HG03196 (cell line): ENCODE measurements around the gene CIB2.

Experiments
- ATAC-seq: cut with Tn5 transposase; IDR thresholded peaks from one replicate; pipeline ENCODE4 v1.9.1; 2021; ENCODE audit not compliant: unreplicated experiment

Gene CIB2

DNA sequence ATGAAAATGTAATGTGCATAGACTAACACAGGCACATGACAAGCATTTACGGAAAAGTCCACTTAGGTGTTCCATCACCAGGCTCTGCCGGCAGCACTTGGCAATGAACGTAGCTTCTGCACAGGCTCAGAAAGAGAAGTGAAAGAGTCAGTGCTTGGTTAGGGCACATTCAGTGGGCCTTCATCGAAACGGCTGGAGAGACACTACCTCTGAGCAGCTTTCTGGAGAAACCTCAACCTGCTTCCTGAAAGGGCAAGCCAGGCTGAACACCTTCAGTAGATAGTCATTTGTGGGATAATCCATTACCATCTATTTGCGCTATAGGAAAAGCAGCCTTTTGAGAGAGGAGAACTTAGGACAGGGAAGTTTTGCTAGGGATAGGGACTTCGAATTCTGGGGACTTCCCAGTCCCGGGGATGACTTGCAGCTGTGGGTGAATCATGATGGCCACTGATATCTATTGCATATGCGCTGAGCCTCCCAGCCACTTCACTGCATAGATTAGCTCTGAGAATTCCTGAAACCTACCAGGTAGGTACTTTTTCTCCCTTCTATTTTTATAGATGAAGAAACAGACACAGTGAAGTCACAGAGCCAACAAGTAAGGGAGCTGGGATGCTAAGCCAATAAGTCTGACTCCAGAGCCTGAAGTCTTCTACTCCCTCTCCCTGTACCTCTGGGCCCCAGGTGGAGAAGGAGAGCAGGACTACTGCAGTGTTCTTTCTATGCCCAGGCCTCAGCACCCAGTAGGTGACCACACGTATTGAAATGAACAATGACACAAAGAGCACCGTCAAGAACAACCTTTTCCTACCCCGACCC lies 43.1 kb downstream of the CIB2 start:
- ATAC-seq: peak; percentile 50

DNA sequence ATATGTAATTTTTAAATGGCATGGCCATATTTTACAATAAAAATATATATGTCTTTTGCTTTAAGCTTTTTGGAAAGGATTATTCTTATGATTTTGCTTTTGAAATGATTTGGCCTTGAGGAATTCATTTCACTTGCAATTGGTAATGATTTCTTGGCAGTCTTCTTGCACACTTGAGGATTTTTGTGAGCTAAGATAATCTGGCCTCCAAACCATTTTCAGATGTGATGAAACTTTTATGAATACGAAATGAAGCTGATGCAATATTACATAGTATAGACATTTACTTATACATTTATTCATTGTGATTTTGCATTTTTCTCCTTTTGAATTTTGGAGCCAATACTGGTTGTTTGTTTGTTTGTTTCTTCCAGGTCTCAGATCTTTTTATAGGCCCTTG lies 45.3 kb downstream of the CIB2 start:
- no peak for ATAC-seq

DNA sequence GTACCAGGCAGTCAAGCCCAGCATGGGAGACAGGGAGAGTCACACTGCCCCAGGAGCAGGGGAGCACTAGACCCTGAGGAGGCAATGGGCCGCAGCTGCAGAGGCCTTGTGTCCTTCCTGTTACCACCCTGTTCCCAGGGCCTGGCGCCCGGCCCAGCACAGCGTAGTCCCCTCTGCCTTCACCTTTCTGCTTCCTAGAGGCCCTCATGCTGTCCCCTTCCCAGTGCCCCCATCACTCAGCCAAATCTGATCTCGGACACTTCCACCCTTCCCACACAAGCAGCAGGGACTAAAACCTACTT lies 46.8 kb downstream of the CIB2 start:
- ATAC-seq: no peak

DNA sequence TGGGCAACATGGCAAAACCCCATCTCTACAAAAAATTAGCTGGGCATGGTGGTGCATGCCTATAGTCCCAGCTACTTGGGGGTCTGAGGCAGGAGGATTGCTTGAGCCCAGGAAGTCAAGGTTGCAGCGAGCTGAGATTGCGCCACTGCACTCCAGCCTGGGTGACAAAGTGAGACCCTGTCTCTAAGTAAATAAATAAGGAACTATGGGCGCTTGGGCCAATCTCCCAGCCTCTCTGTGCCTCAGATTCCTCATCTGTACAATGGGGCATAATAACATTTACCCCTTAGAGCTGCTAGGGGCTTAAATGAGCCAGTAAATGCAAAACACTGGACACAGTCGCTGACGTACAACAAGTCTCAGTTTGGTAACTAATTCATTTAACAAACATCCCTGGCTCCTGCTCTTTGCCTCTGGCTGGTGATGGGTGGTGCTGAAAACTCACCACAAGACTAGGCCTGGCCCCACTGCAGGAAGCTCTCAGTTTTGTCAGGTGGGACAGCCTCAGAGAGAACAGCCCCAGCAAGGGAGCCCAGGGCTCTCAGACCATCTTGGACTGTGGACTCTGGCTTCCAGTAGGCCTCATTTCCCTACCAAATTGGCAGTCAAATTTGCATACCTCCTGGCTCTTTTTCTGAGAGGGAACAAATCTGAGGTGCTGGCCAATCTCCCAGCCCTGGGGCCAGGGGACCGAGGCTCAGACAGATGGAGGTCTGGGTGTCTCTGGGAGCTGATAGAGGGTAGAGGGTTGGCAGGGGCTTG lies 47.4 kb downstream of the CIB2 start:
- no peak for ATAC-seq

DNA sequence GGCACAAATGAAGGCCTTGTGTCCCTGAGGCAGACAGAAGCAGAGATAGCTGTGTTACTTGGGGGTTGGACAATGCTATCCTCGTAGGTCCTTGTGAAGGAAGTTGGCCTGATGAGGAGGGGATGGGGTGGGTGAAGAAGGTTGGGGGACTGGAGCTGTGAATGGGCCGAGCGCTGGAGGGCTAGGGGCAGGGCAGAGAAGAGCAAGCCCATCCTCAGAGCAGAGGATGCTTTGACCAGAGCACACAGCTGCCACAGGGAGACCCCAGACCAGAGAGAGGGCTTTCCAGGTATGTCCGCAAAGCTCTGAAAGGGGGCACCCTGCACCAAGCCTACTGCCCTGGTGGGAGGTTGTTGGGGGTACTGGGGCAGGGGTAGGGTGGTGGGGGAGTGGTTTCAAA lies 48.1 kb downstream of the CIB2 start:
- no peak for ATAC-seq

DNA sequence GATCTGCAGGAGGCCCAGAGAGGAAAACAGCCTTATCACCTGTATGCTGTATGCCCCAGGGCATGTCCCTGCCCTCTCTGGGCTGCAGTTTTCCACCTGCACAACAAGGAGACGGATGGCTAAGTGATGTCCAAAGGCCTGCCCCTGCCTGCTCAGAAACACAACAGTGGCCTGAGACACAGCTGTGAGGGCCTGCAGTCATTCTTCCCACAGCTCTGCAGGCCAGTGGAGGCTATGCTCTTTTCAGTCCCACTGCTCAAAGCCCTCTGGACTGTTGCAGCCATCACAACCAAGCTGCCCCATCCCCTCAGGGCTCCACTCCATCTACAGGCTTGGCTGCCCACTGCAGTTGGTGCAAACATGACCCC lies 48.5 kb downstream of the CIB2 start:
- ATAC-seq: no peak

DNA sequence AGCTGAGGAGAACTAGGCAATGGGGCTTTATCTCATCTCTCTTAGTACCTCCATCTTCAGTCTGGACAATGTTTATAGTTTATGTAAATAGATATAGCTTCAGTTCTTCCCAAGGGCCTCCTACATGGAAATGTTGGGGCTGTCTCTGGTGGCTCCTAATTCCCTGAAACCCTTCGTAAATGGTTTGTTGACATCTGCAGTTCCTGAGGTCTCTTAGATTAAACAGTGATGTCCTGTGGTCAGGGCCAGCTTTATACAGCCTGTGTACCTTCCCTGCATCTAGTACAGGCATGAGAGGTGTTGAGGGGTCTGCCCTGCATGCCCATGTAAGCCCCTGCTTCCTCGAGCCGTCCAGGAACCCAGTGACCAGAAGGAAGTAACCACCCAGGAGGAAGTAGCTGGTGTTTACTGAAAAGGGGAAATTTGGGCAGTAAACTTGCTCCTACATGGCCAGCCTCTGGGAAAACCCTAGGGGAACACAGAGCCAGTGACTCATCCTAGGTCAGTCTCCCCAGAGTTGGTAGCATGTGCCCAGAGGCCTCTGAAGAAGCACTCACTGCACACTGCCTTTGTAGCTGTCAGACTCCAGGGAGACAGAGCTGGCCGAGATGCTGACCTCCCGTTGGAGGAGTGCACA lies 49.0 kb downstream of the CIB2 start:
- ATAC-seq: no peak

DNA sequence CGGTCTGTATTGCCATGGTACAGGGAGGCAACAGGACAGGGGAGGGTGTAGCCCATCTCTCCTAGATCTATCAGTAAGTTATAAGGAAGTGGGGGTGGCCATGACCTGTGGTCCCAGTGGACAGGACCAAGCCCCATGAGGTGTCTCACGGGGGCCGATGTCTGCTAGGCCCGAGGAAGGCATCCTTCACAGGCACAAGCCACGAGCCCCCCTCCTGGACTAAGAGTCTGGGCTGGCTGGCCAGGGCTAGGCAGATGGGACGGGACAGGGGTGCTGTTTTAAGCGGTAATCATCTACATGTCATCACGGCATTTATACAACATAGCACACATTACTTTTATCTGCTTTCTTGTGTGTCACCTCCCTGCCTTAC lies 51.2 kb downstream of the CIB2 start:
- no peak for ATAC-seq

DNA sequence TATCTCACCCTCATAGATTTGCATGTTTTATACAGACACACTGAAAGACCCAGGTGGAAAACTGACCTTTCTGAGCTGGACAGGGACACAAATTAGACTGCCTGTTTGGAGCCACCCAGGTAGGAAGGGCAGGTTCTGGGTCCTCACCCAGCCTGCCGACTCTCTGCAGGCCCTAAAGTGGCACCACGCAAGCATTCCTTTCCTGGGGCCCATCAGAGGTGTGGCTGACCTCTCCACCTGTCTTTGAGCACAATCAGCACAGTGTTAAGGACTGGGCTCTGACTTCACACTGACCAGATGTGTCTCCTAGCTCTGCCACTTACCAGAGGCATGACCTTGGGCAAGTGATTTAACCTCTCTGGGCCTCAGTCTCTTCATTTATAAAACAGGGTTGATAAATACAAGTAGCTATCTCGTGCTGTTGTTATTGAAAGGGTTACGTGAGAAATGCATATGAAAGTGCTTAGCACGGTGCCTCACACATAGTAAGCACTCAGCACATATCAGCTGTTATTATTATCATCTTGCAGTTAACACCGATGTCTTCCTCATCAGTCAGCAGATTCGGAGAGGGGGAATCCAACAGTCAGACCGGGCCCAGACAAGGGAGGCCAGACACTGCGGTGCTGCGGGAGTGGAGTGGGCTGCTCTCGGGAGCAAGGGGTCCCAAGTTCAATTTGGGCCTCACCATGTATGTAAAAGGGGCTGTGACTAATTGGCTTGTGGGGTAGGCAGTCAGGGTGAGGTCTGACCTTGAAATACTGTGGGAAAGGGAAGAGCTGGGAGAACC lies 51.8 kb downstream of the CIB2 start:
- ATAC-seq: no peak

DNA sequence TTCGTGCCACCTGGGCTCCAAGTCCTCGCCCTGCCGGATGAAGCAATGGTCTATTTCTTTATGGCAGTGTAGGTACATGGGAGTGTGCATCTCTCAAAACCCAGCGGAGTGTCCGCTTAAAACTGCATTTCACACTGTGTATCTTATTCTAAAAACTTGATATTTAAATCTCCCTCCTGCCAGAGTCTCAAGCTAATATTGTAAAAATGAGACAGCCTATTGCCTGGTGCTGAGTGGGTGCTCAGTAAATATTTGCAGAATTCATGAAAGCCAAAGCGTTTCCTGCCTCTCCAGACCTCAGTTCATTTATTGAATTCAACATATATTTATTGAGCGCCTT lies 53.4 kb downstream of the CIB2 start:
- no peak for ATAC-seq

DNA sequence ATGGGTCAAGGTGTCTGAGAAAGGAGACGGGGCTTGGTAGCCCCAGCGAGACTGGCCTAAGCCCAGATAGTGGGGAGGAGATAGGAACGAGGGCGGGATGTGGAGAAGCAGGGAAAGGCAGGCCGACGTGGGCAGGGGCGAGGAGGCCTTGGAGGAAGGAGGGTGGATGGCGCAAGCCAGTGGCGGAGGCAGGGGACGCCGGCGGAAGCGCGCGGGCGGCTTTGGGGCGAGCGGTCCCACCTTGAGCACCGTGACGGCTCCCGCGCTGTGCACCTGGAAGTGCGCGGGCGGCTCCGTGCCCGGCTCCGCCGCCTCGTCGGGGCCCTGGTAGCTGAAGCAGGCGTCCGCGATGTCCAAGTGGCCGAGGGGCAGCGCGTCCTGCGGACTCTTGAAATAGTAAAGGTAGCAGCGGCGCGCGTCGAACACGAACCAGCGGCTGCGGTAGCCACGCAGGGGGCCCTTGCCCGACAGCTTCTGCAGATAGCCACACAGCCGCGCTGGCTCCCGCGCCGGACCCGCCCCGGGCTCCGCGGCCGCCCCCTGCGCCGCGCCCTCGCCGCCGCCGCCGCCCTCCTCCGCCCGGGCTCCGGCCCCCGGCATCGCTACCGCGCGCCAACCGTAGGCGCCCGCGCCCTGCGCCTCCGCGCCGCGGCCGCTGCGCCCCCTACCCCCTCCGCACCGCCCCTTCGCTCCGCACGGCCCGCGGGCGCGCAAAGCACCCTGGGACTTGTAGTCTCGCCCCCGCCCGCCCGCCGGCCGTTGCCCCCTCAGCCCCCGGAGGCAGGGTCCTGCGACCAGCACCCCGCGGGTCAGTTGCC lies 54.0 kb downstream of the CIB2 start, which contains the start of gene TBC1D2B:
TBC1D2B (minus strand) TSS at position 659 of the 818 bp plus-strand sequence; CDS start at position 600, 59 bp downstream.
- peak; percentile 66 for ATAC-seq

DNA sequence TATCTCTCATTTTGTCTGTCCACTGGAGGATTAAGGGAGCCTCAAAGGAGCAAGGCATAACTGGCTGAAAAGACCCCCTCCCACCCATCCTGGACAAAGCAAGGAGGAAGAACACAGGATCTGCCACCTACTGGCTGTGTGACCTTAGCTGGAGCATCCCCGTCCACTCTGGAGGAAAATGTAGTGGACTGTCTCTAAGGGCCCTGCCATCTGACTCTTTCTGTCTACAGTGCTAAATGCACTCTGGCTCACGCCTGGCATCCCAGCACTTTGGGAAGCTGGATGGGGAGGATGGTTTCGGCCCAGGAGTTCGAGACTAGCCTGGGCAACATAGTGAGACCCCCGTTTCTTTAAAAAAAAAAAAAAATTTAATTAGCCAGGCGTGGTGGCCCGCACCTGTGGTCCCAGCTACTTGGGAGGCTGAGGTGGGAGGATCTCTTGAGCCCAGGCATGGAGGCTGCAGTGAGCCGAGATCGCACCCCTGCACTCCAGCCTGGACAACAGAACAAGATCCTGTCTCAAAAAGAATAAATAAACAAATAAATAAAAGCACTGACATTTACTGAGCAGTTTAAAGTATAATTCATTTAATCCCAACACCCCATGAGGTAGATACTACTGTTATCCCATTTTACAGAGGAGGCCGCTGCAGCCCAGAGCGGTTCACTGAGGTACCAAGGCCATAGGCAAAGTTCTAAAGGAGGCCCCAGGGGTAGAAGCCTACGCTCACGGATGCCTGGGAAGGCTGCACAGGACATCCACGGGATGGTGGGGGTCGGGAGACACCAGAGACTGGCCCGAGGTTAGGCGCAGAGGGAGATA lies 54.8 kb downstream of the CIB2 start:
- ATAC-seq: no peak

DNA sequence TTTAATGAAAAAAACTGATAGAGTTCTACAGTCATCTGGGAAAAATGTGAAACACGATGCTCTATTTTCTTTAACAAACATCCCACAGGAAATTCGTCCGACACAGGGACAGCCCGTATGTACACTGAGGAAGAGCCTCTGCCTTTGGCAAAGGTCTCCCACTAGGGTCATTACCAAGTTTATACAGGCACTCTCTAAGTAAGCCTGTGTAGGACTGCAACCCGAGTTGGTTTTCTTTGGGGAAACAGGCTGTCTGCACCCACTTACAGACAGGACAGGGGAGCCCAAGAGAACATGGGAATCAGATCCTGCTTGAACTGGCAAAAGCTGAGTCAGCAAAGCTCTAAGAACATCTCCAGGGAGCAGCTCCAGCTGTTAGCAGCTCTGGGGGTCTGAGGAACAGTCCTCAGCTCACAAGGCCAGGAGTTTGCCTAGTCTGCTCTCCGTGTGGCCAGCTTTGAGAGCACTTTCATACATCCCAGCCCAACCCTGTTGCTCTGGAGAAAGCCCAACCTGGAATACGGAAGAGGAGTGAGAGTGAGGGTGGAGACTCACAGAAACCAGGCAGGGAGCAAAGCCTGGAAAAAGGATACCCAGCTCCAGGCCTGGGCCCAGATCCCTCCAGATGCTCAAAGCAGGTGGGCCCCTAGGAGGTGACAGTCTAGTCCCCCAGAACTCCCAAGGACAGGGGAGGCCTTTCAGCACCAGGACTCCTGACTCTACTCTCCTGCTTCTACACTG lies 55.6 kb downstream of the CIB2 start:
- no peak for ATAC-seq

DNA sequence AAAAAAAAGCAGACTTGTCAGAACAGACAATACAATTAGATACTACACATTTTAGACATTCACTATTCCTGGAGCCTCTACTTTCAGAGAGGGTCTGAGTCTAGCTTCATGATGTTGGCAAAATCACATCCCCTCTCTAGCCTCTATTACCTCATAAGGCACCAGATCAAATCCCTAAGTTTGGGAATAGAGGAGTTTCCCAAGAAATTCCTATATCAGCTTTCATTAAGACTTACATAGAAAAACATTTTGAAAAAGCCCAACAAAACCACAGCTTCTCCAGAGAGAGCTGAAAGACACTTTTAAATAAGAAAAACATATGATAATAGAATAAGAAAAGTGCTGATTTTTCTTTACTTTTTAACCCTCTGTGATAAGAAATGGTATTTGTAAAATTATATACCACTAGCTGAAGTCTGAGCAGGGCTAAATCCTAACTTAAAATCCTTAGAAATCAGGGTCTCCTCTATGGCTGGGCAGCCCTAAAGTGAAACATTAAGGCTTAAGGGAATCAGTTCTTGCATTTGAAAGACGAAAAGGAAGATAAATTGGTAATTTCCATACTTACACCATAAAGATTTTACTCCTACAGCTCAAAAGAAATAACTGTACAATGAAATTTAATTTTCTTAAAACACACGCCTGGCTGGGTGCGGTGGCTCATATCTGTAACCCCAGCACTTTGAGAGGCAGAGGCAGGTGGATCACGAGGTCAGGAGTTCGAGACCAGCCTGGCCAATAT lies 58.0 kb downstream of the CIB2 start:
- no peak for ATAC-seq

DNA sequence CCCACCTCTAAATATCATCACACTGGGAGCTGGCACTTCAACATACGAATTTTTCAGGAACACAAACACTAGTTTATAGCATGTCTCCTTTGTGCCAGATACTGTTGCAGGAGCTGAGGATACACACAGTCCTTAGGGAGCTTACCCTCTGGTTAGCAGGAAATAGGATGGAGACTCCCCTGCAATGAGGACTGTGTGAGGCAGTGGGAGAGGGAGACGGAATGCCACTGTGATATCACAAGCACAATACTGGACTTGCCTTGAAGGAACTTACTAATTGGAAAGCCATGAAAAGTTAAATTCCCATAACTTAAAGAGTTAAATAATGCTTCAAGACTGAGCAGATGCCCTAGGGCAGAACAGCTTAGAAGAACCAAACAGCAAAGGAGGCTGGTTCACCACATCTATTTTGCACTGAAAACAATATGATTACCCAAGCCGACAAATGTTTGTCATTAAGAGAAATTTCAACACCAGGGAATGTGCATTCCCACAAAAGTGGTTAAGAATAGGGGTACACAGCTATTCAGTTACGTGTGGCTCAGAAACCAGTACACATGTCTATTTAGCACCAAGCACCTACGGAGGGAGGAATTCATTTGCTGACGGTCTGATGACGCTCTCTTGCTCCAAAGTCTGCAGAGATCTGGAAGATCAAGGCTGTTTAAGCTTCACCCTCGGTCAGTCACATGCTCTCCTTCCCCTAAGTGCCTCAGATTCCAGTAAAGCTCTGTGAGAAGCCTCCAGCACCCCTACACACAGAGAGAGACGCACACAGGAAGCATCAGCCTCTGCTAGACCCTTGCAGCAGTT lies 59.0 kb downstream of the CIB2 start:
- no peak for ATAC-seq

DNA sequence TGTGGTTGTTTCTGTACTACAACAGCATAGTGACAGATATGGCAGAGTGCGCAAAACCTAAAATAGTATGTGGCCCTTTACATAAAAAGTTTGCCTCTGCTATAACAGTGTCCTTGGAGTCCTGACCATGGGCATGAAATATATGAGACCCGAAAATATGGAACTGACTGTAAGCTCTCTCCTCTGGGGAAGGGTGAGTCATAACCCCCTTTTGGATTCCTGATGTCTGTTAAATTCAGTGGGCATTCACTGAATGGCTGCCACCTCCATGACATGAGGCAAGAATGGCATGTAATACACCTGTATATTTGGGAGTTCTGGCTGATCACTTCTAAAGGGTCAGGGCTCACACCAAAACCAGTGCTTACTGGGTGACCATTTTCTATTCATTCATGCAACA lies 59.9 kb downstream of the CIB2 start:
- no peak for ATAC-seq

DNA sequence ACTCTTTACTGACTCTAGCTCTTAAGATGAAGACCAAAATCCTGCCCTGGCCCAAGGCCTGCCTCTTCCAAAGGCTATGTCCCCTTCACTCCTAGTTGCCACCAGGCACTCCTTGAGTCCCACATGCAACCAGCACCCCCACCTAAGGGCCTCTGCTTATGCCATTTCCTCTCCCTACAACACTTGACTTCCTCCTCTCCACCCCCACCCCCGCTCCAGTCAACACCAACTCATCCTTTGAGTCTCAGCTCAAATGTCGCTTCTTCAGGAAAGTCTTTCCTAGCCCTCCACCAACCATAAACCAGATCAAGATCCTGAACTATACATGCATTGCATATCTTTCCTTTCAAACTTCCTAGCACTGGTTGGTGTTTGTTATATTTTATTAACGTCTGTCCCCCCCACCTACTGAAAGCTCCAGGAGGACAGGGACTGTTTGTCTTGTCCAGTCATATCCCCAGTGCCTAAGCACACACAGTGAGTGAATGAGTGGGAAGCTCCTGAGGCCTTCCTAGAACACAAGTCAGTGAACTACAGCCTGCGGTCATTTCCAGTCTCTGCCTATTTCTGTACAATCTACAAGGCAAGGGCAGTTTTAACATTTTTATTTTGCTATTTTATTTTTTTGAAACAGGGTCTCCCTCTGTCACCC lies 61.1 kb downstream of the CIB2 start:
- no peak for ATAC-seq
